ENCODE data around the gene GPR180.

GPR180 gene

DNA sequence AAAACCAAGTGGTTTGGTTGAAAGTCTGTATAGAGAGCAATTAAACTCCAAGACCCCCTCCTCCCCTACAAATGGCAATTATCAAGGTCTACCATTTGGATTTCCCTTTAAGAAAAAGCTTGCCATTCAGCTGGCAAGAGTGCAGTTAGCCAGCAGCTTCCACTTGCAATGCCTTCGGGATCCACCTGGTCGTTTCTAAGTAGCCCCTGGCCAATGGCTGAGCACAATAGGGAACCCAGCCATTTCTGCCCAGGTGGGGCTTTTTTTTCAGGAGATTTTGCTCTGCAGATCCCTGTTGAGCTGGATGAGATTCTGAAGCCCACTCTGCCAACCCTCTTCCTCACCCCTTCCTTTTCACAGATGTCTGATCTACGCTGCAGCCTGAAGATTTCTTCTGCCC is 32.0 kb upstream of the GPR180 start:
- Histone ChIP-seq H2BK15ac (ENCODE audit: low read depth, poor library complexity, severe bottlenecking) (no peak overlapping the region), H4K8ac (ENCODE audit: low read length) (no peak overlapping the region), H3K4me2 (ENCODE audit: low read length, poor library complexity, severe bottlenecking) (no peak overlapping the region), H4K91ac (ENCODE audit: low read length) (no peak overlapping the region), H3K23ac (ENCODE audit: low read length in 2 of 2) (no peak overlapping the region), H2AK5ac (ENCODE audit: low read length, severe bottlenecking) (no peak overlapping the region), H3K27ac (ENCODE audit: low read length, poor library complexity, severe bottlenecking) (no peak overlapping the region), H3K4me1 (ENCODE audit: control insufficient read depth, insufficient read depth, low read depth, low read length) (no peaks in the 10 kb centered on the region), H3K14ac (ENCODE audit: low read length in 2 of 2) (no peak overlapping the region), H3K9me3 (ENCODE audit: control insufficient read depth, low read length) (no peaks in the 10 kb centered on the region), H3K4ac (ENCODE audit: low read depth in 1 of 2, low read length in 2 of 2) (no peak overlapping the region), H3K18ac (ENCODE audit: low read depth in 1 of 2, low read length in 2 of 2) (no peak overlapping the region), H3K4me3 (ENCODE audit: insufficient read depth in 1 of 2, low read depth in 1 of 2, low read length in 2 of 2) (no peak overlapping the region), H2BK12ac (ENCODE audit: low read length in 2 of 2) (no peak overlapping the region), H3K36me3 (ENCODE audit: control insufficient read depth in 1 of 2, insufficient read depth in 2 of 2, low read depth in 1 of 2, low read length in 2 of 2) (peaks cover 27 to 54% of the 10 kb centered on the region in 2 experiments), H2AFZ (ENCODE audit: low read depth, low read length) (no peak overlapping the region), H2BK120ac (ENCODE audit: low read depth, low read length) (no peak overlapping the region), H3K9ac (ENCODE audit: low read length) (no peak overlapping the region), H3K79me1 (replicated peaks; ENCODE audit: low read length, poor library complexity, severe bottlenecking) (peaks cover 2% of the 10 kb centered on the region), H3K27me3 (ENCODE audit: control insufficient read depth in 1 of 2, insufficient read depth in 1 of 2, low read length in 2 of 2) (no peaks in the 10 kb centered on the region), H2BK5ac (ENCODE audit: low read depth, low read length, poor library complexity, severe bottlenecking) (no peak overlapping the region)
- 90% methylated on average over 3 of the region's 3 CpGs for WGBS
- DNase-seq: no peak

DNA sequence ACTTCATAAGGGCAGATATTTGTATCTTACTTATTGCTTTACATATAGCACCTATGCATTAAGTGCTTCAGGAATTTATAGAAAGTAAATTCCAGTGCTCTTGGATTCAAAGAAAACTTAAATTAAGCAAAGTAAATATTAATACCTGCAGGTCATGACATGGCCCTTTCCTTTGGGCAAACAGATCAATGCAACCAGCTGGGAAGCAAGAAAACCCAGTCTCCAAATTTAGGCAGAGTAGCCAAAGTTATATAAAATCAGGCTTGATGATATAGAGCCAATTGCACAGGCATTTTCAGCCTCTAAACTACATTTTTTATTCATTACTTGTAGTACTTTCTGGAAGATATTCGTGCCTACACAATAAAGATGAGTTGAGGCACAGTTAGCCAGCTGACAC is 22.6 kb upstream of the GPR180 start:
- Histone ChIP-seq H3K4ac (ENCODE audit: low read depth in 1 of 2, low read length in 2 of 2) (no peak overlapping the region), H3K14ac (ENCODE audit: low read length in 2 of 2) (no peak overlapping the region)

DNA sequence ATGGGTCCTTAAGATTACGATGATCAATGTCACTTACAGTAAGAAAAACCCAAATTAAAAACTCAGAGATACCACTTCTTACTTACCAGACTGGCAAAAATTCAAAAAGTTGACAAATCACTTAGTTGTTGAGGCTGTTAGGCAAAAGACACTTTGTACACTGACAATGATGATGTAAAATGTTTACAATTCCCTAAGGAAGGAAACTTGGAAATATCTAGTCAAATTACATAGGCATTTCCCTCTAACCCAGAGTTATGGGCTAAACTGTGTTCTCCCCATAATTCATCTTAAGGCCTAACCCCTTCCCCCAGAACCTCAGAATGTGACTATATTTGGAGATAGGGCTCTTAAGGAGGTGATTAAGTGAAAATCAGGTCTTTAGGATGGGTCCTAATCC is 17.7 kb upstream of the GPR180 start:
- Histone ChIP-seq H3K14ac (ENCODE audit: low read length in 2 of 2) (no peak overlapping the region), H2BK120ac (ENCODE audit: low read depth, low read length) (no peak overlapping the region)

More for the DNA sequence above, 22.6 kb upstream of the GPR180 start:
- Histone ChIP-seq H2BK12ac (ENCODE audit: low read length in 2 of 2) (no peak overlapping the region), H3K27me3 (ENCODE audit: control insufficient read depth in 1 of 2, insufficient read depth in 1 of 2, low read length in 2 of 2) (no peaks in the 10 kb centered on the region), H2BK5ac (ENCODE audit: low read depth, low read length, poor library complexity, severe bottlenecking) (no peak overlapping the region), H3K9ac (ENCODE audit: low read length) (no peak overlapping the region), H2AK5ac (ENCODE audit: low read length, severe bottlenecking) (no peak overlapping the region), H3K18ac (ENCODE audit: low read depth in 1 of 2, low read length in 2 of 2) (no peak overlapping the region), H2BK120ac (ENCODE audit: low read depth, low read length) (no peak overlapping the region), H3K27ac (ENCODE audit: low read length, poor library complexity, severe bottlenecking) (no peak overlapping the region), H2AFZ (ENCODE audit: low read depth, low read length) (no peak overlapping the region), H2BK15ac (ENCODE audit: low read depth, poor library complexity, severe bottlenecking) (no peak overlapping the region), H3K4me2 (ENCODE audit: low read length, poor library complexity, severe bottlenecking) (no peak overlapping the region), H3K9me3 (ENCODE audit: control insufficient read depth, low read length) (no peaks in the 10 kb centered on the region), H3K36me3 (ENCODE audit: control insufficient read depth in 1 of 2, insufficient read depth in 2 of 2, low read depth in 1 of 2, low read length in 2 of 2) (peaks cover 14 to 95% of the 10 kb centered on the region in 2 experiments), H3K4me1 (ENCODE audit: control insufficient read depth, insufficient read depth, low read depth, low read length) (no peaks in the 10 kb centered on the region), H4K91ac (ENCODE audit: low read length) (no peak overlapping the region), H3K4me3 (ENCODE audit: insufficient read depth in 1 of 2, low read depth in 1 of 2, low read length in 2 of 2) (no peak overlapping the region), H3K23ac (ENCODE audit: low read length in 2 of 2) (no peak overlapping the region), H3K79me1 (replicated peaks; ENCODE audit: low read length, poor library complexity, severe bottlenecking) (peaks cover 14% of the 10 kb centered on the region), H4K8ac (ENCODE audit: low read length) (no peak overlapping the region)
- 100% methylated on average over 1 of the region's 1 CpG for WGBS
- DNase-seq: no peak

DNA sequence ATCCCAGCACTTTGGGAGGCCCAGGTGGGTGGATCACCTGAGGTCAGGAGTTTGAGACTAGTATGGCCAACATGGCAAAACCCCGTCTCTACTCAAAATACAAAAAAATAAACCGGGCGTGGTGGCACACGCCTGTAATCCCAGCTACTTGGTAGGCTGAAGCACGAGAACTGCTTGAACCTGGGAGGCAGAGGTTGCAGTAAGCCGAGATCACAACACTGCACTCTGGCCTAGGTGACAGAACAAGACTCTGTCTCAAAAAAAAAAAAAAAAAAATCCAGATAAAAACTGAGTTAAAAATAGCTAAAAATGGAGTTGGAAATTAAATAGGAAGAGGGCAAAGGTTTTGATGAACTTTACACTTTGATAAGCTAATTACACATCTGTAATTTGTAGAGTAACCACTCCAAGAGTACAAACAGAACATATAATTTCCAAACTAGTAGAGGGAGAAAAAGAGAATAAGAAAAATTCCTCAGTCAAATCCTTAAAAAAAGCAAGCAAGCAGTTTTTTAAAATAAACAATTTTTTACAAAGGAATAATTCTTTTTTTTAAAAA is 16.0 kb upstream of the GPR180 start:
- Histone ChIP-seq H2BK12ac (ENCODE audit: low read length in 2 of 2) (no peak overlapping the region), H4K8ac (ENCODE audit: low read length) (no peak overlapping the region), H3K4me2 (ENCODE audit: low read length, poor library complexity, severe bottlenecking) (no peak overlapping the region), H3K14ac (ENCODE audit: low read length in 2 of 2) (no peak overlapping the region), H2BK120ac (ENCODE audit: low read depth, low read length) (no peak overlapping the region), H3K23ac (ENCODE audit: low read length in 2 of 2) (no peak overlapping the region), H3K36me3 (ENCODE audit: control insufficient read depth in 1 of 2, insufficient read depth in 2 of 2, low read depth in 1 of 2, low read length in 2 of 2) (peaks cover 11 to 75% of the 10 kb centered on the region in 2 experiments), H3K9ac (ENCODE audit: low read length) (no peak overlapping the region), H3K27ac (ENCODE audit: low read length, poor library complexity, severe bottlenecking) (no peak overlapping the region), H3K27me3 (ENCODE audit: control insufficient read depth in 1 of 2, insufficient read depth in 1 of 2, low read length in 2 of 2) (no peaks in the 10 kb centered on the region), H3K79me1 (replicated peaks; ENCODE audit: low read length, poor library complexity, severe bottlenecking) (peaks cover 11% of the 10 kb centered on the region), H2BK5ac (ENCODE audit: low read depth, low read length, poor library complexity, severe bottlenecking) (no peak overlapping the region), H4K91ac (ENCODE audit: low read length) (no peak overlapping the region), H3K4me3 (ENCODE audit: insufficient read depth in 1 of 2, low read depth in 1 of 2, low read length in 2 of 2) (no peak overlapping the region), H3K9me3 (ENCODE audit: control insufficient read depth, low read length) (no peaks in the 10 kb centered on the region), H3K4ac (ENCODE audit: low read depth in 1 of 2, low read length in 2 of 2) (no peak overlapping the region), H2AK5ac (ENCODE audit: low read length, severe bottlenecking) (no peak overlapping the region), H3K4me1 (ENCODE audit: control insufficient read depth, insufficient read depth, low read depth, low read length) (no peaks in the 10 kb centered on the region), H2AFZ (ENCODE audit: low read depth, low read length) (no peak overlapping the region), H3K18ac (ENCODE audit: low read depth in 1 of 2, low read length in 2 of 2) (peak overlapping the region in 1 of 2 experiments; percentile 9), H2BK15ac (ENCODE audit: low read depth, poor library complexity, severe bottlenecking) (no peak overlapping the region)
- no peak for DNase-seq
- WGBS: 100% methylated on average over 4 of the region's 6 CpGs

More for the DNA sequence above, 17.7 kb upstream of the GPR180 start:
- H4K8ac ChIP-seq (ENCODE audit: low read length): no peak overlapping the region
- H2BK15ac ChIP-seq (ENCODE audit: low read depth, poor library complexity, severe bottlenecking): no peak overlapping the region
- H3K9ac ChIP-seq (ENCODE audit: low read length): no peak overlapping the region
- peaks cover 16 to 80% of the 10 kb centered on the region in 2 experiments for H3K36me3 ChIP-seq (ENCODE audit: control insufficient read depth in 1 of 2, insufficient read depth in 2 of 2, low read depth in 1 of 2, low read length in 2 of 2)
- H2AFZ ChIP-seq (ENCODE audit: low read depth, low read length): no peak overlapping the region
- H3K4me1 ChIP-seq (ENCODE audit: control insufficient read depth, insufficient read depth, low read depth, low read length): no peaks in the 10 kb centered on the region
- H3K27ac ChIP-seq (ENCODE audit: low read length, poor library complexity, severe bottlenecking): no peak overlapping the region
- no peak overlapping the region for H3K23ac ChIP-seq (ENCODE audit: low read length in 2 of 2)
- H2BK12ac ChIP-seq (ENCODE audit: low read length in 2 of 2): no peak overlapping the region
- peaks cover 19% of the 10 kb centered on the region for H3K79me1 ChIP-seq (replicated peaks; ENCODE audit: low read length, poor library complexity, severe bottlenecking)
- H3K18ac ChIP-seq (ENCODE audit: low read depth in 1 of 2, low read length in 2 of 2): no peak overlapping the region
- no peak overlapping the region for H3K4me3 ChIP-seq (ENCODE audit: insufficient read depth in 1 of 2, low read depth in 1 of 2, low read length in 2 of 2)
- no peak overlapping the region for H3K4me2 ChIP-seq (ENCODE audit: low read length, poor library complexity, severe bottlenecking)
- H3K27me3 ChIP-seq (ENCODE audit: control insufficient read depth in 1 of 2, insufficient read depth in 1 of 2, low read length in 2 of 2): no peaks in the 10 kb centered on the region
- no peak overlapping the region for H2BK5ac ChIP-seq (ENCODE audit: low read depth, low read length, poor library complexity, severe bottlenecking)
- peak; percentile 57 for DNase-seq
- H3K9me3 ChIP-seq (ENCODE audit: control insufficient read depth, low read length): no peaks in the 10 kb centered on the region
- no peak overlapping the region for H2AK5ac ChIP-seq (ENCODE audit: low read length, severe bottlenecking)
- no CpG with 5 or more reads among the region's 1 CpG for WGBS
- H4K91ac ChIP-seq (ENCODE audit: low read length): no peak overlapping the region
- H3K4ac ChIP-seq (ENCODE audit: low read depth in 1 of 2, low read length in 2 of 2): no peak overlapping the region

All from mesenchymal stem cell (in vitro differentiated cells and primary cell).